ENCODE data around the gene PLEKHA6.

PLEKHA6 gene

GRCh38 chr1:204350857-204351573, 8.7 kb downstream of the PLEKHA6 start:
- Histone ChIP-seq H3K9ac (ENCODE audit: low read length) (no peak overlapping the region), H3K27me3 (ENCODE audit: insufficient read depth, low read length, poor library complexity) (no peaks in the 10 kb centered on the region), H3K4me1 (ENCODE audit: control insufficient read depth, low read depth, low read length) (no peaks in the 10 kb centered on the region), H2BK120ac (ENCODE audit: low read depth, low read length) (no peak overlapping the region), H3K27ac (ENCODE audit: low read depth, low read length) (no peak overlapping the region), H3K18ac (ENCODE audit: low read length) (no peak overlapping the region), H3K79me2 (ENCODE audit: control insufficient read depth, insufficient read depth, low read length) (no peaks in the 10 kb centered on the region), H2BK5ac (ENCODE audit: low read length) (no peak overlapping the region), H3K56ac (ENCODE audit: low read length) (peak overlapping the region; percentile 1), H3K4ac (ENCODE audit: low read depth, low read length) (no peak overlapping the region), H3K79me1 (ENCODE audit: low read length) (no peaks in the 10 kb centered on the region), H4K5ac (ENCODE audit: low read length) (no peak overlapping the region), H3K4me2 (ENCODE audit: low read length) (no peak overlapping the region), H3K4me3 (ENCODE audit: low read length) (no peak overlapping the region), H3K23ac (ENCODE audit: low read length) (no peak overlapping the region), H2AK5ac (ENCODE audit: low read length) (no peak overlapping the region), H3K36me3 (ENCODE audit: control insufficient read depth, insufficient read depth, low read length) (no peaks in the 10 kb centered on the region), H2BK15ac (replicated peaks; ENCODE audit: low read depth) (no peak overlapping the region), H4K8ac (ENCODE audit: low read depth, low read length) (no peak overlapping the region)
- DNase-seq = peak; percentile 96
- no CpG with 5 or more reads among the region's 20 CpGs for WGBS (ENCODE audit: extremely low coverage, insufficient coverage, low lambda C conversion rate)

- Histone ChIP-seq H3K4me2 (ENCODE audit: low read length) (no peak overlapping the region), H4K5ac (ENCODE audit: low read length) (no peak overlapping the region), H3K4ac (ENCODE audit: low read depth, low read length) (no peak overlapping the region), H2AK5ac (ENCODE audit: low read length) (no peak overlapping the region), H2BK120ac (ENCODE audit: low read depth, low read length) (no peak overlapping the region), H2BK5ac (ENCODE audit: low read length) (no peak overlapping the region), H3K79me2 (ENCODE audit: control insufficient read depth, insufficient read depth, low read length) (no peaks in the 10 kb centered on the region), H3K56ac (ENCODE audit: low read length) (no peak overlapping the region), H3K27me3 (ENCODE audit: insufficient read depth, low read length, poor library complexity) (no peaks in the 10 kb centered on the region), H3K4me1 (ENCODE audit: control insufficient read depth, low read depth, low read length) (no peaks in the 10 kb centered on the region), H3K79me1 (ENCODE audit: low read length) (no peaks in the 10 kb centered on the region), H3K18ac (ENCODE audit: low read length) (no peak overlapping the region), H4K8ac (ENCODE audit: low read depth, low read length) (no peak overlapping the region), H3K27ac (ENCODE audit: low read depth, low read length) (no peak overlapping the region), H3K9ac (ENCODE audit: low read length) (no peak overlapping the region), H3K36me3 (ENCODE audit: control insufficient read depth, insufficient read depth, low read length) (no peaks in the 10 kb centered on the region), H2BK15ac (replicated peaks; ENCODE audit: low read depth) (no peak overlapping the region), H3K4me3 (ENCODE audit: low read length) (no peak overlapping the region), H3K23ac (ENCODE audit: low read length) (no peak overlapping the region)
- WGBS (ENCODE audit: extremely low coverage, insufficient coverage, low lambda C conversion rate) = no CpG with 5 or more reads among the region's 6 CpGs
- DNase-seq = peak; percentile 56
Measured at GRCh38 chr1:204350312-204350711, 9.4 kb downstream of the PLEKHA6 start.

DNA sequence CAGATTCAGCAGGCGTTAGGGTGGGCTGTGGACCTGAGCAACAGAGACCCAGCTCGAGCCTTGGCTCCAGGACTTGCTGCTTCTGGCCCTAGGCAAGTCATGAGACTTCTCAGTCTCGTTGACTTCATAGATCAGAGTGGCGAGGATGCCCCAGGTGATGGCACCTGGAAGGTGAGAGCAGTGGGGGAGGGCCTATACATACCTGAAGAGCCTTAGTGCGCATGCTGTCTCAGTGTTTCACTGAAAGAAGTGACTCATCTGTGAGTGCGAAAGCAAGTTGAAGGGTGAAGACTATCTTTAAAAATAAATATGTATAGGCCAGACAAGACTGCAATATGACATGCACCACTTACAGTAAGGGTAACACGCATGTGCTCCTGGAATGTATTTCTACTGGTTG, 10.1 kb downstream of the PLEKHA6 start:
- H3K36me3 ChIP-seq (ENCODE audit: control insufficient read depth, insufficient read depth, low read length) = no peaks in the 10 kb centered on the region
- H4K8ac ChIP-seq (ENCODE audit: low read depth, low read length) = no peak overlapping the region
- H3K56ac ChIP-seq (ENCODE audit: low read length) = no peak overlapping the region
- H3K4ac ChIP-seq (ENCODE audit: low read depth, low read length) = no peak overlapping the region
- H3K27ac ChIP-seq (ENCODE audit: low read depth, low read length) = no peak overlapping the region
- no peak overlapping the region for H3K18ac ChIP-seq (ENCODE audit: low read length)
- no peak overlapping the region for H2AK5ac ChIP-seq (ENCODE audit: low read length)
- H3K23ac ChIP-seq (ENCODE audit: low read length) = no peak overlapping the region
- H4K5ac ChIP-seq (ENCODE audit: low read length) = no peak overlapping the region
- H3K9ac ChIP-seq (ENCODE audit: low read length) = no peak overlapping the region
- H3K79me2 ChIP-seq (ENCODE audit: control insufficient read depth, insufficient read depth, low read length) = no peaks in the 10 kb centered on the region
- no peak for DNase-seq
- H3K4me2 ChIP-seq (ENCODE audit: low read length) = no peak overlapping the region
- no peak overlapping the region for H2BK120ac ChIP-seq (ENCODE audit: low read depth, low read length)
- H2BK5ac ChIP-seq (ENCODE audit: low read length) = no peak overlapping the region
- no peaks in the 10 kb centered on the region for H3K79me1 ChIP-seq (ENCODE audit: low read length)
- H2BK15ac ChIP-seq (replicated peaks; ENCODE audit: low read depth) = no peak overlapping the region
- H3K4me3 ChIP-seq (ENCODE audit: low read length) = no peak overlapping the region
- no peaks in the 10 kb centered on the region for H3K4me1 ChIP-seq (ENCODE audit: control insufficient read depth, low read depth, low read length)
- H3K27me3 ChIP-seq (ENCODE audit: insufficient read depth, low read length, poor library complexity) = no peaks in the 10 kb centered on the region
- WGBS (ENCODE audit: extremely low coverage, insufficient coverage, low lambda C conversion rate) = no CpG with 5 or more reads among the region's 7 CpGs

GRCh38 chr1:204348722-204349121, 11.0 kb downstream of the PLEKHA6 start:
- Histone ChIP-seq H3K79me2 (ENCODE audit: control insufficient read depth, insufficient read depth, low read length) (no peaks in the 10 kb centered on the region), H3K4me3 (ENCODE audit: low read length) (no peak overlapping the region), H3K4ac (ENCODE audit: low read depth, low read length) (no peak overlapping the region), H2AK5ac (ENCODE audit: low read length) (no peak overlapping the region), H3K4me2 (ENCODE audit: low read length) (no peak overlapping the region), H3K79me1 (ENCODE audit: low read length) (no peaks in the 10 kb centered on the region), H3K27me3 (ENCODE audit: insufficient read depth, low read length, poor library complexity) (no peaks in the 10 kb centered on the region), H3K27ac (ENCODE audit: low read depth, low read length) (no peak overlapping the region), H3K36me3 (ENCODE audit: control insufficient read depth, insufficient read depth, low read length) (no peaks in the 10 kb centered on the region), H3K9ac (ENCODE audit: low read length) (no peak overlapping the region), H2BK5ac (ENCODE audit: low read length) (no peak overlapping the region), H2BK15ac (replicated peaks; ENCODE audit: low read depth) (no peak overlapping the region), H3K18ac (ENCODE audit: low read length) (no peak overlapping the region), H3K56ac (ENCODE audit: low read length) (no peak overlapping the region), H3K4me1 (ENCODE audit: control insufficient read depth, low read depth, low read length) (no peaks in the 10 kb centered on the region), H2BK120ac (ENCODE audit: low read depth, low read length) (no peak overlapping the region), H4K5ac (ENCODE audit: low read length) (no peak overlapping the region), H3K23ac (ENCODE audit: low read length) (no peak overlapping the region), H4K8ac (ENCODE audit: low read depth, low read length) (no peak overlapping the region)
- peak; percentile 75 for DNase-seq
- WGBS (ENCODE audit: extremely low coverage, insufficient coverage, low lambda C conversion rate) = no CpG with 5 or more reads among the region's 6 CpGs

- no peak overlapping the region for H3K4me2 ChIP-seq (ENCODE audit: low read length)
- H3K9ac ChIP-seq (ENCODE audit: low read length) = no peak overlapping the region
- no peak overlapping the region for H3K27ac ChIP-seq (ENCODE audit: low read depth, low read length)
- no peak overlapping the region for H3K4ac ChIP-seq (ENCODE audit: low read depth, low read length)
- H3K79me2 ChIP-seq (ENCODE audit: control insufficient read depth, insufficient read depth, low read length) = no peaks in the 10 kb centered on the region
- no peaks in the 10 kb centered on the region for H3K27me3 ChIP-seq (ENCODE audit: insufficient read depth, low read length, poor library complexity)
- H3K4me1 ChIP-seq (ENCODE audit: control insufficient read depth, low read depth, low read length) = no peaks in the 10 kb centered on the region
- no CpG with 5 or more reads among the region's 6 CpGs for WGBS (ENCODE audit: extremely low coverage, insufficient coverage, low lambda C conversion rate)
- H3K23ac ChIP-seq (ENCODE audit: low read length) = no peak overlapping the region
- H2BK5ac ChIP-seq (ENCODE audit: low read length) = no peak overlapping the region
- H2AK5ac ChIP-seq (ENCODE audit: low read length) = peak overlapping the region; percentile 65
- H2BK15ac ChIP-seq (replicated peaks; ENCODE audit: low read depth) = no peak overlapping the region
- H3K56ac ChIP-seq (ENCODE audit: low read length) = peak overlapping the region; percentile 42
- H4K8ac ChIP-seq (ENCODE audit: low read depth, low read length) = no peak overlapping the region
- no peak overlapping the region for H3K4me3 ChIP-seq (ENCODE audit: low read length)
- DNase-seq = no peak
- no peak overlapping the region for H3K18ac ChIP-seq (ENCODE audit: low read length)
- no peaks in the 10 kb centered on the region for H3K79me1 ChIP-seq (ENCODE audit: low read length)
- no peaks in the 10 kb centered on the region for H3K36me3 ChIP-seq (ENCODE audit: control insufficient read depth, insufficient read depth, low read length)
- H4K5ac ChIP-seq (ENCODE audit: low read length) = no peak overlapping the region
- H2BK120ac ChIP-seq (ENCODE audit: low read depth, low read length) = no peak overlapping the region
Measured at GRCh38 chr1:204348242-204348641, 11.5 kb downstream of the PLEKHA6 start.

All from mesendoderm (in vitro differentiated cells).